ENCODE data around the gene CEP57. TPM values are rescaled to one million over a fixed set of nuclear protein-coding genes. Genes with fewer than 3 reads are reported as not detected.
"Not testable (repeated sequence)": the region's sequence is repeated elsewhere in the genome, so short reads cannot be mapped to it uniquely, and the experiment has no call there.

CEP57 gene
- total RNA-seq, 1 experiment from 2014 or later, result 125 TPM

GRCh38 chr11:95805869-95806268, 15.6 kb downstream of the CEP57 start:
- no TSS peak for BruUV-seq (replicated peaks)
- H3K9me3 ChIP-seq, result no peaks in the 10 kb centered on the region
- CTCF ChIA-PET, result no interaction called here

GRCh38 chr11:95806464-95806863, 16.2 kb downstream of the CEP57 start:
- H3K4me1 ChIP-seq; CTCF ChIA-PET; BruUV-seq (replicated peaks); H3K4me3 ChIP-seq (ENCODE audit: low read depth, low read length); intact Hi-C loops (cut with micrococcal nuclease; ENCODE audit: unreplicated experiment); H3K27ac Mint-ChIP-seq (ENCODE audit: unreplicated experiment); H3K9me3 ChIP-seq; H3K27me3 Mint-ChIP-seq (ENCODE audit: insufficient read depth, unreplicated experiment); H3K4me3 Mint-ChIP-seq (ENCODE audit: unreplicated experiment); H3K4me1 Mint-ChIP-seq (ENCODE audit: low read depth, unreplicated experiment); H3K27me3 ChIP-seq (replicated peaks; ENCODE audit: control insufficient read depth, insufficient read depth, low read length); H3K36me3 ChIP-seq (ENCODE audit: control insufficient read depth, insufficient read depth, low read length); DNase-seq: not testable (repeated sequence)
- H3K9me3 Mint-ChIP-seq (ENCODE audit: unreplicated experiment), result peaks cover 36% of the 10 kb centered on the region
- peaks cover 50% of the 10 kb centered on the region for H3K36me3 Mint-ChIP-seq (ENCODE audit: insufficient read depth, unreplicated experiment)
- POLR2A ChIA-PET, result interaction anchor here (1.0 kb wide), 1 partner anchor 16 kb away, joined by 3 read pairs; no protein-coding TSS in a partner anchor

More at GRCh38 chr11:95805869-95806268, 15.6 kb downstream of the CEP57 start:
- TF ChIP-seq, protein P1, sequence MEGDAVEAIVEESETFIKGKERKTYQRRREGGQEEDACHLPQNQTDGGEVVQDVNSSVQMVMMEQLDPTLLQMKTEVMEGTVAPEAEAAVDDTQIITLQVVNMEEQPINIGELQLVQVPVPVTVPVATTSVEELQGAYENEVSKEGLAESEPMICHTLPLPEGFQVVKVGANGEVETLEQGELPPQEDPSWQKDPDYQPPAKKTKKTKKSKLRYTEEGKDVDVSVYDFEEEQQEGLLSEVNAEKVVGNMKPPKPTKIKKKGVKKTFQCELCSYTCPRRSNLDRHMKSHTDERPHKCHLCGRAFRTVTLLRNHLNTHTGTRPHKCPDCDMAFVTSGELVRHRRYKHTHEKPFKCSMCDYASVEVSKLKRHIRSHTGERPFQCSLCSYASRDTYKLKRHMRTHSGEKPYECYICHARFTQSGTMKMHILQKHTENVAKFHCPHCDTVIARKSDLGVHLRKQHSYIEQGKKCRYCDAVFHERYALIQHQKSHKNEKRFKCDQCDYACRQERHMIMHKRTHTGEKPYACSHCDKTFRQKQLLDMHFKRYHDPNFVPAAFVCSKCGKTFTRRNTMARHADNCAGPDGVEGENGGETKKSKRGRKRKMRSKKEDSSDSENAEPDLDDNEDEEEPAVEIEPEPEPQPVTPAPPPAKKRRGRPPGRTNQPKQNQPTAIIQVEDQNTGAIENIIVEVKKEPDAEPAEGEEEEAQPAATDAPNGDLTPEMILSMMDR (IDR thresholded peaks at IDR 0.05; ENCODE audit: insufficient read depth in 1 of 2, low read depth in 1 of 2, low read length in 1 of 2, severe bottlenecking in 1 of 2, unreplicated experiment in 1 of 2), result no peak
- Mint-ChIP-seq H3K9me3 (ENCODE audit: unreplicated experiment) (peaks cover 36% of the 10 kb centered on the region), H3K27me3 (ENCODE audit: insufficient read depth, unreplicated experiment) (no peaks in the 10 kb centered on the region), H3K27ac (ENCODE audit: unreplicated experiment) (no peak overlapping the region), H3K4me3 (ENCODE audit: unreplicated experiment) (no peak overlapping the region), H3K36me3 (ENCODE audit: insufficient read depth, unreplicated experiment) (peaks cover 52% of the 10 kb centered on the region), H3K4me1 (ENCODE audit: low read depth, unreplicated experiment) (no peaks in the 10 kb centered on the region)
- Histone ChIP-seq H3K4me1 (no peaks in the 10 kb centered on the region), H3K36me3 (ENCODE audit: control insufficient read depth, insufficient read depth, low read length) (peaks cover 5% of the 10 kb centered on the region), H3K27me3 (replicated peaks; ENCODE audit: control insufficient read depth, insufficient read depth, low read length) (no peaks in the 10 kb centered on the region), H3K4me3 (ENCODE audit: low read depth, low read length) (no peak overlapping the region)
- POLR2A ChIA-PET, result no interaction called here
- intact Hi-C loops (cut with micrococcal nuclease; ENCODE audit: unreplicated experiment), result no loop called here
- no peak for DNase-seq

DNA sequence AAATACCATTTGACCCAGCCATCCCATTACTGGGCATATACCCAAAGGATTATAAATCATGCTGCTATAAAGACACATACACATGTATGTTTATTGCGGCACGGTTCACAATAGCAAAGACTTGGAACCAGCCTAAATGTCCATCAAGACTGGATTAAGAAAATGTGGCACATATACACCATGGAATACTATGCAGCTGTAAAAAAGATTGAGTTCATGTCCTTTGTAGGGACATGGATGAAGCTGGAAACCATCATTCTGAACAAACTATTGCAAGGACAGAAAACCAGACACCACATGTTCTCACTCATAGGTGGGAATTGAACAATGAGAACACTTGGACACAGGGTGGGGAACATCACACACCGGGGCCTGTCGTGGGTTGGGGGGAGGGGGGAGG, 20.8 kb downstream of the CEP57 start:
- H3K4me1 Mint-ChIP-seq (ENCODE audit: low read depth, unreplicated experiment); H3K27ac Mint-ChIP-seq (ENCODE audit: unreplicated experiment); H3K4me3 ChIP-seq (ENCODE audit: low read depth, low read length); H3K36me3 ChIP-seq (ENCODE audit: control insufficient read depth, insufficient read depth, low read length); BruUV-seq (replicated peaks); H3K27me3 Mint-ChIP-seq (ENCODE audit: insufficient read depth, unreplicated experiment); H3K9me3 ChIP-seq; H3K4me1 ChIP-seq; H3K4me3 Mint-ChIP-seq (ENCODE audit: unreplicated experiment); DNase-seq; H3K27me3 ChIP-seq (replicated peaks; ENCODE audit: control insufficient read depth, insufficient read depth, low read length); intact Hi-C loops (cut with micrococcal nuclease; ENCODE audit: unreplicated experiment): not testable (repeated sequence)
- H3K9me3 Mint-ChIP-seq (ENCODE audit: unreplicated experiment), result peaks cover 36% of the 10 kb centered on the region
- peaks cover 57% of the 10 kb centered on the region for H3K36me3 Mint-ChIP-seq (ENCODE audit: insufficient read depth, unreplicated experiment)
- POLR2A ChIA-PET, result interaction anchor here (0.5 to 0.7 kb wide), 2 partner anchors 21 to 614 kb away, joined by 4 read pairs; partner anchors contain the start of genes CEP57 and FAM76B
- CTCF ChIA-PET, result interaction anchor here (0.6 kb wide), 1 partner anchor 398 kb away, joined by 3 read pairs; no protein-coding TSS in a partner anchor

DNA sequence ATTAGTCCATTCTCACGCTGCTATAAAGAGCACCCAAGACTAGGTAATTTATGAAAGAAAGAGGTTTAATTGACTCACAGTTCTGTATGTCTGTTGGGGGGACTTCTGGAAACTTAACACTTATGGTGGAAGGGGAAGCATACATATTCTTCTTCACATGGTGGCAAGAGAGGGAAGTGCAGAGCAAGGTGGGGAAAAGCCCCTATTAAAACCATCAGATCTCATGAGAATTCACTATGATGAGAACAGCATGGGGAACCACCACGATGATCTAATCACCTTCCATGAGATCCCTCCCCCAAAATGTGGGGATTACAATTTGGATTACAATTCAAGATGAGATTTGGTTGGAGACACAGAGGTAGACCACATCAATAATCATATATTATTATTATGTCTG, 25.7 kb downstream of the CEP57 start:
- BruUV-seq (replicated peaks), result no TSS peak
- no peaks in the 10 kb centered on the region for H3K4me1 ChIP-seq
- CTCF ChIA-PET, result no interaction called here
- H3K27me3 Mint-ChIP-seq (ENCODE audit: insufficient read depth, unreplicated experiment), result no peaks in the 10 kb centered on the region
- TF ChIP-seq, protein P1 (IDR thresholded peaks at IDR 0.05; ENCODE audit: insufficient read depth in 1 of 2, low read depth in 1 of 2, low read length in 1 of 2, severe bottlenecking in 1 of 2, unreplicated experiment in 1 of 2), result no peak
- no peaks in the 10 kb centered on the region for H3K27me3 ChIP-seq (replicated peaks; ENCODE audit: control insufficient read depth, insufficient read depth, low read length)
- H3K9me3 Mint-ChIP-seq (ENCODE audit: unreplicated experiment), result no peaks in the 10 kb centered on the region
- peaks cover 67% of the 10 kb centered on the region for H3K36me3 Mint-ChIP-seq (ENCODE audit: insufficient read depth, unreplicated experiment)
- H3K27ac Mint-ChIP-seq (ENCODE audit: unreplicated experiment), result no peak overlapping the region
- no peak overlapping the region for H3K4me3 ChIP-seq (ENCODE audit: low read depth, low read length)
- H3K4me1 Mint-ChIP-seq (ENCODE audit: low read depth, unreplicated experiment), result peaks cover under 1% of the 10 kb centered on the region
- POLR2A ChIA-PET, result no interaction called here
- intact Hi-C loops (cut with micrococcal nuclease; ENCODE audit: unreplicated experiment), result no loop called here
- DNase-seq, result no peak
- no peak overlapping the region for H3K4me3 Mint-ChIP-seq (ENCODE audit: unreplicated experiment)
- no peaks in the 10 kb centered on the region for H3K36me3 ChIP-seq (ENCODE audit: control insufficient read depth, insufficient read depth, low read length)
- H3K9me3 ChIP-seq, result no peaks in the 10 kb centered on the region

All from Caco-2 (cell line).